ENCODE measurements around the gene C4orf54. TPM values are rescaled to one million over a fixed set of nuclear protein-coding genes. Genes with fewer than 3 reads are reported as not detected.

Gene C4orf54
- total and polyA plus RNA-seq, 2 of the 8 experiments (the other 6 are each of a cell fraction or from before 2014, with no cell fraction given): not detected

DNA sequence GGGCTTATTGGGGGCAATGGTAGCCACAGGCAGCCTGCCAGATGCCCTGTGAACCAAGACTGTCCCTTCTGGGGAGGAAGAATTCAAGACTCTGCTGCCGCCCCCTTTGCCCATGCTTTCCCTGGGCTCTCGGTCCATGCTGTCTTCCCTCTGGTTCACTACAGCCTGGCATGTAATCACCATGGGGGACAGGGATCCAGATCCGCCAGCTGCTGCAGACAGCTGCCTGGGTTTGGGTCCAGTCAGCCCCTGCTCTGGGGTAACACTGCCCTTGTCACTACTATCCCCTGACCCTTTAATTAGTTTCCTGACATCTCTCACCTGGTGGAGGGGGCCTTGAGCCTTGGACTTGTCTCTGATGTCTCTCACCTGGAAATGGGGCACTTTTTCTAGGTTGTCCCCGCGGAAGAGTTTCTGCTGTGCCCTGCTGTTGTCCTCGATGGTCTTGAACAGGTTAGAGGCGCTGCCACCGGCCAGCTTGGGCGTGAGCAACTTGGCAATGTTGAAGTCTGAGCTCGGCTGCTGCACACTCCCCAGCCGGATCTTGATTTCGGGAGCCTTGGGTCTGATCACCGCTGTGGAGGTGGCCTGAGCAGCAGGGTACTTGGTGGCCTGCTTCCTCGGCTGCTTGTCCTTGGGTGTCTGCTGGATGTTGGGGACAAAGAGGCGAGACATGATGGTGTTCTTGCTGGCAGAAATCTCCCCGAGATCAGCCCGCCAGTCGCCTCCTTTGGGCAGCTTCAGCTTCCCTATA lies 6.4 kb downstream of the C4orf54 start (continued):
- TF ChIP-seq CHD1 (IDR thresholded peaks at IDR 0.05; ENCODE audit: low read depth, low read length) (no peak), SUZ12 (IDR thresholded peaks at IDR 0.05; ENCODE audit: low read length) (no peak), SRF (IDR thresholded peaks at IDR 0.05; ENCODE audit: low read depth, low read length) (no peak)
